IMR-90 (cell line): Measurements from ENCODE around the gene CDC42BPG. TPM values are rescaled to one million over a fixed set of nuclear protein-coding genes. Genes with fewer than 3 reads are reported as not detected.

Experiments
- ATAC-seq: fragments of 200-7000 bp; cut with Tn5 transposase; 2 replicates; pipeline ENCODE4 v1.9.1; 2020; ENCODE audit warnings: low read depth, mild to moderate bottlenecking, moderate library complexity
- BruUV-seq: library from RNA; stranded (reverse); fragments of 400-500 nt; replicated peaks from 2 replicates; lab custom pipeline; 2021; lab: Mats Ljungman, UMichigan
- CTCF ChIA-PET: fragments of 300-600 bp; formaldehyde crosslinking; extraction: SDS; loops from one replicate; lab custom pipeline; 2021; ENCODE audit warnings: antibody characterized with exemption; lab: Yijun Ruan, JAX
- POLR2A ChIA-PET: fragments of 300-600 bp; sonication (Branson Sonifier 250); formaldehyde crosslinking; loops from one replicate; lab custom pipeline; 2022; ENCODE audit warnings: antibody characterized with exemption; ENCODE audit not compliant: unreplicated experiment; lab: Charles Lee
- DNase-seq: peaks from one replicate; pipeline ENCODE4 v3.0.0; 2013
- H2AFZ ChIP-seq: replicated peaks from 2 replicates; pipeline ENCODE3; 2013; ENCODE audit warnings: low read length, mild to moderate bottlenecking; ENCODE audit not compliant: poor library complexity
- H2AK5ac ChIP-seq: 2 replicates; pipeline ENCODE4 v1.6.1; 2013; ENCODE audit warnings: low read depth, low read length, inconsistent platforms
- H2AK9ac ChIP-seq: replicated peaks from 2 replicates; pipeline ENCODE3; 2013; ENCODE audit warnings: mild to moderate bottlenecking, low read depth, low read length, moderate library complexity; ENCODE audit not compliant: poor library complexity
- H2BK120ac ChIP-seq: 2 replicates; pipeline ENCODE4 v1.6.1; 2013; ENCODE audit warnings: low read depth, low read length, inconsistent platforms
- H2BK15ac ChIP-seq: 3 replicates; pipeline ENCODE4 v1.6.1; 2013; ENCODE audit warnings: low read depth, low read length, inconsistent platforms
- H2BK20ac ChIP-seq: 2 replicates; pipeline ENCODE4 v1.6.1; 2013; ENCODE audit warnings: low read depth, mild to moderate bottlenecking, inconsistent platforms, low read length, moderate library complexity
- H2BK5ac ChIP-seq: 2 replicates; pipeline ENCODE4 v1.6.1; 2013; ENCODE audit warnings: mild to moderate bottlenecking, low read depth, low read length, inconsistent platforms; ENCODE audit not compliant: poor library complexity, severe bottlenecking
- H3K14ac ChIP-seq: replicated peaks from 2 replicates; pipeline ENCODE4 v1.6.1; 2013; ENCODE audit warnings: low read depth, low read length, inconsistent platforms
- H3K18ac ChIP-seq: 2 replicates; pipeline ENCODE4 v1.6.1; 2013; ENCODE audit warnings: low read depth, low read length, control low read depth
- H3K23ac ChIP-seq: 2 replicates; pipeline ENCODE4 v1.6.1; 2013; ENCODE audit warnings: low read depth, low read length, inconsistent platforms
- H3K27ac ChIP-seq: 2 replicates; pipeline ENCODE4 v1.5.1; 2013; ENCODE audit warnings: mild to moderate bottlenecking, control low read depth, low read length; ENCODE audit not compliant: insufficient read depth
- H3K27me3 ChIP-seq: 2 replicates; pipeline ENCODE4 v1.6.1; 2013; ENCODE audit warnings: low read length; ENCODE audit not compliant: control insufficient read depth, insufficient read depth
- H3K36me3 ChIP-seq: 2 replicates; pipeline ENCODE4 v1.6.1; 2013; ENCODE audit warnings: low read length, mixed read lengths; ENCODE audit not compliant: control insufficient read depth, insufficient read depth
- H3K4ac ChIP-seq: 2 replicates; pipeline ENCODE4 v1.6.1; 2013; ENCODE audit warnings: low read depth, low read length, inconsistent platforms
- H3K4me1 ChIP-seq: 2 replicates; pipeline ENCODE4 v1.6.1; 2013; ENCODE audit warnings: low read length, mixed read lengths; ENCODE audit not compliant: control insufficient read depth, insufficient read depth
- H3K4me2 ChIP-seq: 2 replicates; pipeline ENCODE4 v1.6.1; 2013; ENCODE audit warnings: low read depth, mild to moderate bottlenecking, control low read depth, low read length, moderate library complexity
- H3K4me3 ChIP-seq: 2 replicates; pipeline ENCODE4 v1.5.1; 2013; ENCODE audit warnings: low read depth, mild to moderate bottlenecking, control low read depth, low read length, moderate library complexity; ENCODE audit not compliant: insufficient read depth
- H3K56ac ChIP-seq: 2 replicates; pipeline ENCODE4 v1.6.1; 2013; ENCODE audit warnings: low read length, inconsistent platforms; ENCODE audit not compliant: insufficient read depth; ENCODE audit errors: extremely low read depth
- H3K79me1 ChIP-seq, 2 experiments: 2 replicates each; pipeline ENCODE4 v1.6.1; 2013; ENCODE audit warnings: low read length in 2 of 2, inconsistent platforms in 1 of 2, low read depth in 1 of 2
- H3K9ac ChIP-seq: 2 replicates; pipeline ENCODE4 v1.6.1; 2013; ENCODE audit warnings: low read depth, low read length, control low read depth
- H3K9me1 ChIP-seq: 2 replicates; pipeline ENCODE4 v1.6.1; 2013; ENCODE audit warnings: low read length, inconsistent platforms; ENCODE audit not compliant: insufficient read depth
- H3K9me3 ChIP-seq: 2 replicates; pipeline ENCODE4 v1.6.1; 2013; ENCODE audit warnings: low read length; ENCODE audit not compliant: control insufficient read depth, insufficient read depth
- H4K20me1 ChIP-seq: 2 replicates; pipeline ENCODE4 v1.6.1; 2013; ENCODE audit warnings: low read length, inconsistent platforms; ENCODE audit not compliant: insufficient read depth
- H4K5ac ChIP-seq: 2 replicates; pipeline ENCODE4 v1.6.1; 2013; ENCODE audit warnings: mild to moderate bottlenecking, low read depth, low read length, control low read depth
- H4K8ac ChIP-seq, 2 experiments: 2 replicates each; pipeline ENCODE4 v1.6.1; 2013; ENCODE audit warnings: low read depth in 2 of 2, low read length in 2 of 2, control low read depth in 1 of 2, inconsistent platforms in 1 of 2
- H4K91ac ChIP-seq: 2 replicates; pipeline ENCODE4 v1.6.1; 2013; ENCODE audit warnings: low read depth, low read length, inconsistent platforms; ENCODE audit not compliant: insufficient read depth
- WGBS, 2 experiments: methylation state at CpG; one replicate each; pipeline versions ENCODE4 v1.1.5 to v1.1.7; 2013; ENCODE audit warnings: missing lambda C conversion rate in 2 of 2; ENCODE audit not compliant: insufficient read length in 1 of 2; ENCODE audit errors: extremely low coverage in 2 of 2; 5-methylcytosine and 5-hydroxymethylcytosine counted together
- dilution Hi-C: fragments of 300-500 bp; cut with HindIII; formaldehyde crosslinking; loops from one replicate; pipeline ENCODE4 v1.14.3; 2018; ENCODE audit warnings: low sequenced_read_pairs; ENCODE audit not compliant: unreplicated experiment
- in situ Hi-C: fragments of 300-500 bp; cut with MboI; formaldehyde crosslinking; loops from 3 replicates; pipeline ENCODE4 v1.14.3; 2019; ENCODE audit warnings: low sequenced_read_pairs, inconsistent platforms, mixed read lengths
- intact Hi-C: fragments of 100-400 bp; cut with micrococcal nuclease; formaldehyde crosslinking; loops from 2 replicates; pipeline ENCODE4 v1.10.0; 2022
- polyA plus RNA-seq, 3 experiments: library from polyadenylated mRNA; depleted of rRNA; stranded (reverse); fragments of >200 nt; gene quantifications; 2 replicates each; pipeline ENCODE4 v1.2.3, GENCODE V29; 2012; ENCODE audit warnings: low replicate concordance in 1 of 3
- total RNA-seq: library from RNA; depleted of rRNA; stranded (reverse); fragments of >200 nt; gene quantifications from 2 replicates; pipeline ENCODE4 v1.2.3, GENCODE V29; 2012
- TF ChIP-seq, protein P1 (sequence below): fragments of 150-350 bp; IDR thresholded peaks from 2 replicates; pipeline ENCODE4 v1.6.1; 2017; ENCODE audit warnings: mild to moderate bottlenecking, antibody characterized with exemption, low read length, low read depth

CDC42BPG gene
- total and polyA plus RNA-seq, 2 of the 4 experiments (the other 2 are of a cell fraction) = under 0.01 to 0.12 TPM

DNA sequence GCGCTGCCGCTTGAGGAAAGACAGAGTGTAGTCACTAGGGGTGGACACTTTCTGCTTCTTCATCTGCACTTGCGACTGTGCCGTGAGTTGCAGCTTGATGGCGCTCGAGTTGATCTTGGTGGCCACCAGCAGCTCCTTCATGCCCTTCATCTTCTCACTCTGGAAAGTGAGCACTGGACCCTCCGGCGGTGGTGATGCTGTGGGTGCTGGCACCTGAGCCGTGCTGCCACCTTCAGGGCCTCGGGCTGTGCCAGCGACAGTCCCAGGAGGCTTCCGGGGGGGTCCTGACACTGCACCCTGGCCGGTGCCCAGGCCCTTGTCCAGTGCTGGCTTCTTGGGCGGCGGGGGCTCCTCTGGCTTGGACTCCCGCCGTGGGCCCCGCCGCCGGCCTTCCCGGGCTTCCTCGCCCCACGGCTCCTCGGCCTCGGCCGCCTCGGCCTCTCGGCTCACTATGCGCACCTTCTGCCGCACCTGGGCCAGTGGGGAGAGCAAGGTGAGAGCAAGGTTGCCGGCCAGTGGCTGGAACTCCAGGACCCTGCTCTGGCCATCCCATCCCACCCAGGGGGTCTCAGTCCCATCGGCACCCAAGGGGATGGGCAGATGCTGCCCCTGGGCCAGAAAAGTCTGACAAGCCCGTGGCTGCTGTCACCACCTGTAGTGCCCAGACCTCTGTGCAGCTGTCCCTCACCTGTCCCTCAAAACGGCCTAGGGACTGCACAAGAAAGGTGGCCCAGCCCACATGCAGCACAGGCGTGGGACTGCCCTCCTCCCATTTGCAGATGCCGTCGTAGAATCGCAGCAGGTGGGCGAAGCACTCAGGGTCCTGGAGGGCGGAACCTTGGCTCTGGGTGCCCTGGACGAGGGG, 39.9 kb downstream of the CDC42BPG start:
- ChIA-PET CTCF (interaction anchor here (0.6 to 1.0 kb wide), 2 partner anchors 22 to 552 kb away, joined by 3 to 6 read pairs; no protein-coding TSS in a partner anchor), POLR2A (no interaction called here)
- Histone ChIP-seq H3K4ac (no peak overlapping the region), H4K91ac (no peak overlapping the region), H4K20me1 (no peaks in the 10 kb centered on the region), H2BK15ac (no peak overlapping the region), H3K23ac (no peak overlapping the region), H3K56ac (no peak overlapping the region), H3K4me3 (no peak overlapping the region), H3K4me2 (no peak overlapping the region), H3K27me3 (no peaks in the 10 kb centered on the region), H2BK20ac (no peak overlapping the region), H3K14ac (no peak overlapping the region), H2AFZ (no peak overlapping the region), H2AK9ac (peak overlapping the region; percentile 52), H3K4me1 (peaks cover 14% of the 10 kb centered on the region), H3K36me3 (peaks cover 27% of the 10 kb centered on the region), H3K27ac (no peak overlapping the region), H4K5ac (no peak overlapping the region), H3K9me3 (no peaks in the 10 kb centered on the region), H3K18ac (no peak overlapping the region), H4K8ac (no peak overlapping the region), H2AK5ac (no peak overlapping the region), H3K9me1 (peaks cover 21% of the 10 kb centered on the region), H2BK120ac (no peak overlapping the region), H3K79me1 (peaks cover 4 to 40% of the 10 kb centered on the region in 2 experiments; a peak in 3 of 4 replicates), H3K9ac (no peak overlapping the region), H2BK5ac (no peak overlapping the region)
- no peak for ATAC-seq
- TF ChIP-seq, protein P1, sequence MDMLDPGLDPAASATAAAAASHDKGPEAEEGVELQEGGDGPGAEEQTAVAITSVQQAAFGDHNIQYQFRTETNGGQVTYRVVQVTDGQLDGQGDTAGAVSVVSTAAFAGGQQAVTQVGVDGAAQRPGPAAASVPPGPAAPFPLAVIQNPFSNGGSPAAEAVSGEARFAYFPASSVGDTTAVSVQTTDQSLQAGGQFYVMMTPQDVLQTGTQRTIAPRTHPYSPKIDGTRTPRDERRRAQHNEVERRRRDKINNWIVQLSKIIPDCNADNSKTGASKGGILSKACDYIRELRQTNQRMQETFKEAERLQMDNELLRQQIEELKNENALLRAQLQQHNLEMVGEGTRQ = no peak
- dilution Hi-C loops = no loop called here
- intact Hi-C loops = no loop called here
- no TSS peak for BruUV-seq
- WGBS, 2 experiments = 94% methylated on average over 16 of the region's 41 CpGs; no CpG with 5 or more reads in 1 of the 2 experiments
- in situ Hi-C loops = no loop called here
- DNase-seq = no peak
